ENCODE measurements around the gene ZBTB42. TPM values are rescaled to one million over a fixed set of nuclear protein-coding genes. Genes with fewer than 3 reads are reported as not detected.
A peak's percentile ranks its signal among the peaks of the same experiment; 100 is the strongest.

The ZBTB42 gene
- total RNA-seq, 1 donor from 2014 or later = 6.9 TPM

GRCh38 chr14:104770072-104770579, 30.8 kb upstream of the ZBTB42 start:
- no peak for TF ChIP-seq EZH2 (IDR thresholded peaks at IDR 0.05; ENCODE audit: insufficient read depth, low read length)
- no peak for TF ChIP-seq CTCF (IDR thresholded peaks at IDR 0.05; ENCODE audit: insufficient read depth, low read depth, low read length)
- H3K4me2 ChIP-seq (ENCODE audit: low read length) = no peak overlapping the region
- no peak overlapping the region for H3K27ac ChIP-seq (ENCODE audit: low read depth, low read length)
- no peaks in the 10 kb centered on the region for H3K9me3 ChIP-seq (ENCODE audit: insufficient read depth, low read depth, low read length)
- no peaks in the 10 kb centered on the region for H3K27me3 Mint-ChIP-seq (ENCODE audit: low read depth, unreplicated experiment)
- peaks cover 3% of the 10 kb centered on the region for H3K4me1 ChIP-seq (ENCODE audit: insufficient read depth, low read length)
- no peak overlapping the region for H3K27ac Mint-ChIP-seq (ENCODE audit: unreplicated experiment)
- peaks cover 3% of the 10 kb centered on the region for H3K4me1 Mint-ChIP-seq (ENCODE audit: low read depth, unreplicated experiment)
- H3K4me3 ChIP-seq (ENCODE audit: insufficient read depth, low read depth, low read length) = no peak overlapping the region
- H3K4me3 Mint-ChIP-seq (ENCODE audit: unreplicated experiment) = no peak overlapping the region
- no peak overlapping the region for H2AFZ ChIP-seq (ENCODE audit: low read depth, low read length)
- H4K20me1 ChIP-seq (ENCODE audit: insufficient read depth, low read length) = peaks cover 26% of the 10 kb centered on the region
- DNase-seq (ENCODE audit: low read depth) (no peak), FAIRE-seq (no peak)
- H3K9ac ChIP-seq (ENCODE audit: low read length) = no peak overlapping the region
- H3K36me3 Mint-ChIP-seq (ENCODE audit: low read depth, unreplicated experiment) = peaks cover 18% of the 10 kb centered on the region
- no peaks in the 10 kb centered on the region for H3K79me2 ChIP-seq (ENCODE audit: insufficient read depth, low read length)
- no peaks in the 10 kb centered on the region for H3K9me3 Mint-ChIP-seq (ENCODE audit: unreplicated experiment)
- H3K27me3 ChIP-seq (ENCODE audit: insufficient read depth, low read length) = no peaks in the 10 kb centered on the region
- peaks cover 4% of the 10 kb centered on the region for H3K36me3 ChIP-seq (ENCODE audit: insufficient read depth, low read length)

- Mint-ChIP-seq H3K4me3 (ENCODE audit: unreplicated experiment) (no peak overlapping the region), H3K27ac (ENCODE audit: unreplicated experiment) (no peak overlapping the region), H3K4me1 (ENCODE audit: low read depth, unreplicated experiment) (peaks cover 3% of the 10 kb centered on the region), H3K36me3 (ENCODE audit: low read depth, unreplicated experiment) (peaks cover 18% of the 10 kb centered on the region), H3K9me3 (ENCODE audit: unreplicated experiment) (no peaks in the 10 kb centered on the region), H3K27me3 (ENCODE audit: low read depth, unreplicated experiment) (no peaks in the 10 kb centered on the region)
- H2AFZ ChIP-seq (ENCODE audit: low read depth, low read length) = no peak overlapping the region
- DNase-seq (ENCODE audit: low read depth) (no peak), FAIRE-seq (no peak)
- TF ChIP-seq EZH2 (IDR thresholded peaks at IDR 0.05; ENCODE audit: insufficient read depth, low read length) = no peak
- peak; percentile 56 for TF ChIP-seq CTCF (IDR thresholded peaks at IDR 0.05; ENCODE audit: insufficient read depth, low read depth, low read length)
- no peaks in the 10 kb centered on the region for H3K79me2 ChIP-seq (ENCODE audit: insufficient read depth, low read length)
- H3K9ac ChIP-seq (ENCODE audit: low read length) = no peak overlapping the region
- peaks cover 4% of the 10 kb centered on the region for H3K36me3 ChIP-seq (ENCODE audit: insufficient read depth, low read length)
- no peak overlapping the region for H3K4me3 ChIP-seq (ENCODE audit: insufficient read depth, low read depth, low read length)
- peaks cover 3% of the 10 kb centered on the region for H3K4me1 ChIP-seq (ENCODE audit: insufficient read depth, low read length)
- no peaks in the 10 kb centered on the region for H3K9me3 ChIP-seq (ENCODE audit: insufficient read depth, low read depth, low read length)
- H3K4me2 ChIP-seq (ENCODE audit: low read length) = no peak overlapping the region
- peaks cover 26% of the 10 kb centered on the region for H4K20me1 ChIP-seq (ENCODE audit: insufficient read depth, low read length)
- H3K27me3 ChIP-seq (ENCODE audit: insufficient read depth, low read length) = no peaks in the 10 kb centered on the region
- H3K27ac ChIP-seq (ENCODE audit: low read depth, low read length) = no peak overlapping the region
Measured at GRCh38 chr14:104770851-104771272, 30.0 kb upstream of the ZBTB42 start.

DNA sequence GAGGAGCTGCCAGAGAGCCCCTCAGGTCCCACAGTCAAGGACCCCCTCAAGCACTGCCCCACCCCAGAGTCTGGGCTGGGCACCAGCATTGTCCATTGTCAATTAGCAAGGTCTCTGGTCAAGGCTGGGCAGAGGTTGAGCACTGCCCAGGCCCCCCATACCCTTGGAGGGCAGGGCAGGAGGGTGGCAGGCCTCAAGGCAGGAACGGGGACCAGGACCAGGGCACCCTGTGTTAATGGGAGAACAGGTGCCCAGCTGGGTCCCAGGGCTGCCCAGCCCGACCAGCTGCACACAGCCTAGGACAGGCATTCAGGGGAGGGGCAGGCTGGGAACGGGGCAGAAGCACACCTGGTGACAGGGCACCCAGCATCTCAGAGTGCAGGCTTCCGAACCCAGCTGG, 29.5 kb upstream of the ZBTB42 start:
- Histone ChIP-seq H3K79me2 (ENCODE audit: insufficient read depth, low read length) (no peaks in the 10 kb centered on the region), H4K20me1 (ENCODE audit: insufficient read depth, low read length) (peaks cover 26% of the 10 kb centered on the region), H3K27ac (ENCODE audit: low read depth, low read length) (no peak overlapping the region), H2AFZ (ENCODE audit: low read depth, low read length) (no peak overlapping the region), H3K9ac (ENCODE audit: low read length) (no peak overlapping the region), H3K36me3 (ENCODE audit: insufficient read depth, low read length) (peaks cover 4% of the 10 kb centered on the region), H3K4me2 (ENCODE audit: low read length) (no peak overlapping the region), H3K9me3 (ENCODE audit: insufficient read depth, low read depth, low read length) (no peaks in the 10 kb centered on the region), H3K27me3 (ENCODE audit: insufficient read depth, low read length) (no peaks in the 10 kb centered on the region), H3K4me3 (ENCODE audit: insufficient read depth, low read depth, low read length) (no peak overlapping the region), H3K4me1 (ENCODE audit: insufficient read depth, low read length) (peaks cover 3% of the 10 kb centered on the region)
- no peak for TF ChIP-seq CTCF (IDR thresholded peaks at IDR 0.05; ENCODE audit: insufficient read depth, low read depth, low read length)
- no peak for TF ChIP-seq EZH2 (IDR thresholded peaks at IDR 0.05; ENCODE audit: insufficient read depth, low read length)
- no peak for DNase-seq (ENCODE audit: low read depth)
- FAIRE-seq = no peak
- no peaks in the 10 kb centered on the region for H3K9me3 Mint-ChIP-seq (ENCODE audit: unreplicated experiment)
- peaks cover 18% of the 10 kb centered on the region for H3K36me3 Mint-ChIP-seq (ENCODE audit: low read depth, unreplicated experiment)
- H3K27me3 Mint-ChIP-seq (ENCODE audit: low read depth, unreplicated experiment) = no peaks in the 10 kb centered on the region
- no peak overlapping the region for H3K4me3 Mint-ChIP-seq (ENCODE audit: unreplicated experiment)
- no peak overlapping the region for H3K27ac Mint-ChIP-seq (ENCODE audit: unreplicated experiment)
- H3K4me1 Mint-ChIP-seq (ENCODE audit: low read depth, unreplicated experiment) = peaks cover 3% of the 10 kb centered on the region

Data from astrocyte (in vitro differentiated cells and primary cell).